Pancreas (tissue), 10 donors: ENCODE data around the gene KCNJ14. TPM values are rescaled to one million over a fixed set of nuclear protein-coding genes. Genes with fewer than 3 reads are reported as not detected.

ENCODE experiments used
- ATAC-seq, 4 donors: fragments of 200-7000 bp; cut with Tn5 transposase; one replicate each; pipeline versions ENCODE4 v1.8.0 to v1.9.1; 2020; ENCODE audit warnings: mild to moderate bottlenecking in 4 of 4, moderate library complexity in 4 of 4
- DNase-seq, 6 donors: peaks; one replicate each; pipeline ENCODE4 v3.0.0-alpha.2; 2020
- FAIRE-seq: peaks from 2 replicates; lab custom pipeline; 2012; peaks lifted over from hg19 to GRCh38; lab: Jason Lieb, UNC
- H3K27ac ChIP-seq, 4 donors: fragments of 200-600 bp; sonication (generic); 1 replicate in 3 of 4; 2 replicates in 1 of 4; pipeline versions ENCODE4 v1.5.0 to v1.8.0; 2020
- H3K27me3 ChIP-seq, 4 donors: fragments of 200-600 bp; one replicate each; pipeline ENCODE4 v1.8.0; 2021
- H3K36me3 ChIP-seq, 3 donors: fragments of 200-600 bp; sonication (generic) in 1 of 3; one replicate each; pipeline versions ENCODE4 v1.5.0 to v1.8.0; 2020 to 2021
- H3K4me1 ChIP-seq, 3 donors: fragments of 200-600 bp; one replicate each; pipeline ENCODE4 v1.8.0; 2021
- H3K4me3 ChIP-seq, 4 donors: fragments of 200-600 bp; sonication (generic) in 2 of 4; one replicate each; pipeline versions ENCODE4 v1.5.0 to v1.8.0; 2020 to 2021
- H3K9me3 ChIP-seq, 4 donors: fragments of 200-600 bp; one replicate each; pipeline ENCODE4 v1.8.0; 2021
- WGBS, 2 donors: extraction: QIAGEN DNeasy Blood & Tissue Kit; methylation state at CpG; one replicate each; pipeline ENCODE4 v1.1.7; 2013; 5-methylcytosine and 5-hydroxymethylcytosine counted together
- intact Hi-C, 3 donors: fragments of 100-400 bp; cut with DNase I; formaldehyde crosslinking; loops; one replicate each; pipeline versions ENCODE4 v1.11.1 to v1.14.2; 2022
- polyA plus RNA-seq, 2 donors: library from polyadenylated mRNA; stranded (reverse); fragments of 200-250 nt; gene quantifications; one replicate each; pipeline ENCODE4 v1.2.3, GENCODE V29; 2013
- total RNA-seq, 6 donors: library from RNA; stranded (reverse); fragmentation: NEBNext Ultra II Directional in 4 of 6; extraction: Animal tissue kit (Norgen Biotek cat#: 25700) in 4 of 6; gene quantifications; one replicate each; pipeline versions ENCODE4 v1.2.1 to v1.2.4, GENCODE V29; 2021 to 2023
- TF ChIP-seq, protein P1 (sequence below), 4 donors: fragments of 200-600 bp; sonication (generic) in 3 of 4; IDR thresholded peaks; one replicate each; pipeline versions ENCODE4 v1.5.0 to v1.8.0; 2021; ENCODE audit warnings: antibody characterized with exemption in 4 of 4
- donor health status: healthy with polysubstance abuse.
- donor health status: DM: no; HTN: no; CAD: no; lungs with moderate emphysema.
- donor health status: DM: no; HTN: no; CAD: no.
- donor health status: control.
- donor health status: control.
- donor health status: Bipolar disorder and iron deficiency.
- donor health status: DM: yes; HTN: yes; CAD: no.
- donor health status: DM: no; HTN: no; CAD: no.
- donor health status: DM: no; HTN: no; CAD: no.
- donor health status: DM: yes; HTN: yes; CAD: no.

The KCNJ14 gene
- total and polyA plus RNA-seq, 8 donors, result 0.20 to 0.59 (median 0.42) TPM

- intact Hi-C loops, result loop anchor here in 1 of 3 donors (5.0 kb wide), 1 partner anchor 96 kb away; no protein-coding TSS in a partner anchor
- 44 to 48% methylated on average over 9 to 10 of the region's 10 CpGs for WGBS, 2 donors
- ATAC-seq, result no peak
Measured at GRCh38 chr19:48491793-48492123, 36.4 kb downstream of the KCNJ14 start.

DNA sequence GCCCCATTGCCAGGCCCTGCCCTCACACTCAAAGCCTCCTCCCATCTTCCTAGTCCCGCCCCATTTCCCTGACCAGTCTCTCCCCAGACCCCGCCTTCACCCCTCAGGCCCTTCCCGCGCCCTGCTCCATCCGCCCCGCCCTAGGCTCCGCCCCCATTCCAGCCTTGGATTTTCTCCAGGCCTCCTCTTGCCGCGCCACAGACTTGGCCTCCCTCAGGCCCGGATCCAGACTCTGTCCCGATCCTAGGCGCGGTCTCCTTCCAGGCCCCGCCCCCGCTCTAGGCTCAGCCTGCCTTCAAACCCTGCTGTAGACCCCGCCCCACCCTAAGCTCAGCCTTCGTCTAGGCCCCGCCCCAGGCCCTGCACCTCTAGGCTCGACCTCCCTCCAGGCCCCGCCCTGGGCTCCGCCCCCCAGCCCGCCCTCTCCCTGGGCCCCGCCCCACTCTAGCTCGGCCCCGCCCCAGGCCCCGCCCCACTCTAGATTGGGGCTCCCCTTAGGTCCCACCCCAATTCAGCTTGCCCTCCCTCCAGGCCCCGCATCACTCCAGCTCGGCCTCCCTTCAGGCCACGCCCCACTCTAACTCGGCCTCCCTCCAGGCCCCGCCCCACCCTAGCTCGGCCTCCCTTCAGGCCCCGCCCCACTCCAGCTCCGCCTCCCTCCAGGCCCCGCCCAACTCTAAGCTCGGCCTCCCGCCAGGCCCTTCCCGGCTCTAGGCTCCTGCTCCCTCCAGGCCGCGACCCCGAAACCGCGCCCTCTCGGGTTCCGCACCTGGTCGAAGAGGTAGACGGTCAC, 37.7 kb downstream of the KCNJ14 start:
- 1% methylated on average over 37 to 47 of the region's 47 CpGs for WGBS, 2 donors
- H3K27ac ChIP-seq, result peak overlapping the region in 2 of 4 donors; percentile 61 to 66
- DNase-seq (peak; percentile 96 to 98 (median 98)), ATAC-seq (peak; percentile 79 to 86 (median 82)), FAIRE-seq (peak; percentile 56)
- H3K36me3 ChIP-seq, result no peaks in the 10 kb centered on the region
- H3K4me1 ChIP-seq, result peaks cover 0 to 10% (median 0%) of the 10 kb centered on the region in 3 donors
- TF ChIP-seq, protein P1, sequence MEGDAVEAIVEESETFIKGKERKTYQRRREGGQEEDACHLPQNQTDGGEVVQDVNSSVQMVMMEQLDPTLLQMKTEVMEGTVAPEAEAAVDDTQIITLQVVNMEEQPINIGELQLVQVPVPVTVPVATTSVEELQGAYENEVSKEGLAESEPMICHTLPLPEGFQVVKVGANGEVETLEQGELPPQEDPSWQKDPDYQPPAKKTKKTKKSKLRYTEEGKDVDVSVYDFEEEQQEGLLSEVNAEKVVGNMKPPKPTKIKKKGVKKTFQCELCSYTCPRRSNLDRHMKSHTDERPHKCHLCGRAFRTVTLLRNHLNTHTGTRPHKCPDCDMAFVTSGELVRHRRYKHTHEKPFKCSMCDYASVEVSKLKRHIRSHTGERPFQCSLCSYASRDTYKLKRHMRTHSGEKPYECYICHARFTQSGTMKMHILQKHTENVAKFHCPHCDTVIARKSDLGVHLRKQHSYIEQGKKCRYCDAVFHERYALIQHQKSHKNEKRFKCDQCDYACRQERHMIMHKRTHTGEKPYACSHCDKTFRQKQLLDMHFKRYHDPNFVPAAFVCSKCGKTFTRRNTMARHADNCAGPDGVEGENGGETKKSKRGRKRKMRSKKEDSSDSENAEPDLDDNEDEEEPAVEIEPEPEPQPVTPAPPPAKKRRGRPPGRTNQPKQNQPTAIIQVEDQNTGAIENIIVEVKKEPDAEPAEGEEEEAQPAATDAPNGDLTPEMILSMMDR (IDR thresholded peaks at IDR 0.05), result no peak
- H3K27me3 ChIP-seq, result no peaks in the 10 kb centered on the region
- intact Hi-C loops, result loop anchor here in 1 of 3 donors (5.0 kb wide), 1 partner anchor 94 kb away; no protein-coding TSS in a partner anchor
- no peaks in the 10 kb centered on the region for H3K9me3 ChIP-seq
- H3K4me3 ChIP-seq, result peak overlapping the region in 3 of 4 donors; percentile 14 to 58 (median 50)

More at GRCh38 chr19:48491793-48492123, 36.4 kb downstream of the KCNJ14 start:
- TF ChIP-seq, protein P1 (IDR thresholded peaks at IDR 0.05), result no peak
- Histone ChIP-seq H3K27me3 (no peaks in the 10 kb centered on the region), H3K9me3 (no peaks in the 10 kb centered on the region), H3K36me3 (no peaks in the 10 kb centered on the region), H3K27ac (no peak overlapping the region), H3K4me1 (peaks cover 0 to 10% (median 0%) of the 10 kb centered on the region in 3 donors), H3K4me3 (no peak overlapping the region)
- FAIRE-seq, result no peak
- no peak for DNase-seq

DNA sequence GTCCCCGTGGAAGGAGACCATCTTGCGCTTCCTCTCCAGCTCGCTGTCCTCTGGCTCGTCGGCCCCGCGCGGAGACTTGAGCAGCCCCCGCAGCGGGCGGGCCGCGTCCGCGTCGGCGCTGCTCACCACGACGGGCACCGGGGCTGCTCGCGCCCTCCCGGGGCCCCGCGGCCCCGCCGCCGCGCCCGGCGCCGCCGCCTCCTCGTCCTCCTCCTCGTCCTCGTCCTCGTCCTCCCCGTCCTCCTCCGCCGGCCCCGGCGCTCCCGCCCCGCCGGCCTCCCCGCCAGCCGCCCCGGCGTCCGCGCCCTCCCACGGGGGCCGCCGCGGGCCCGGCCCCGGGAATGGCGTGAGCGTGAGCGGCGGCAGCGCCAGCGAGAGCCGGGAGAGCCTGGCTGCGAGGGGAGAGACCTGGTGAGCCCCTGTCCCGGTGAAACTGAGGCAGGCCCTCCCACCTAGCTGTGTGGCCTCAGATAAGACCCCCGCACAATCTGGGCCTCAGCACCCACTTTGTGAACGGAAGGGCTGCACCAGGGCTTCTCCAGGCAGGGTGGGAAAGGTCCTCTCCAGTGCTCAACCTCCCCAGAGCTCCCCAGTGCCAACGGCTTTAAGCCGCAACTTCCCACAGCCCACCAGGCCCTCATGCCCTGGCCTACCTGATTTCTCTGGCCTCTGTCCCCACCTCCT, 38.5 kb downstream of the KCNJ14 start:
- DNase-seq, result no peak
- Histone ChIP-seq H3K27ac (peak overlapping the region in 2 of 4 donors; percentile 48 to 58), H3K4me1 (peaks cover 0 to 8% (median 0%) of the 10 kb centered on the region in 3 donors), H3K9me3 (no peaks in the 10 kb centered on the region), H3K4me3 (peak overlapping the region; percentile 11 to 58 (median 32)), H3K27me3 (no peaks in the 10 kb centered on the region), H3K36me3 (no peaks in the 10 kb centered on the region)
- intact Hi-C loops, result loop anchor here in 1 of 3 donors (5.0 kb wide), 1 partner anchor 93 kb away; no protein-coding TSS in a partner anchor
- no peak for FAIRE-seq
- TF ChIP-seq, protein P1 (IDR thresholded peaks at IDR 0.05), result no peak
- 3 to 4% methylated on average over 43 to 70 of the region's 70 CpGs for WGBS, 2 donors
- peak; percentile 4 to 11 (median 8) for ATAC-seq

DNA sequence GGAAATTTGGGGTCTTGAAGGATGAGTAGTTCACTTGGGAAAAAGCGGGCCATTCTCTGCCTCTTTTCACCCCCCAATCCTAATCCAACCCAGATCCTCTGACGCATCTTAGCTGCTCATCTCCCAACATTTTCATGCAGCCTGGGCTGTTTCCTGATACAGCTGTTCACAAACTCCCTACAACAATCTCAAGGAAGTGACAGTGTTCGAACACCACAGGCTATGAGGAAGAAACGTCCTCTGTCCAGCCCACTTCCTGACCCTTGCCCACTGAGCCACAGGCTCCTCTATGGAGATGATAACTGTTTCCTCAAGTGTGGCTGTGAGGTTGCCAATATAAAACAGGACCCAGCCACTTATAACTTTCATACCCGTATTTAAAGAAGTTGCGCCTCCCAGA, 40.0 kb downstream of the KCNJ14 start:
- intact Hi-C loops, result no loop called here
- no peak for DNase-seq
- ATAC-seq, result no peak
- no peaks in the 10 kb centered on the region for H3K27me3 ChIP-seq
- no peak overlapping the region for H3K4me3 ChIP-seq
- no peak for FAIRE-seq
- TF ChIP-seq, protein P1 (IDR thresholded peaks at IDR 0.05), result no peak
- no peak overlapping the region for H3K27ac ChIP-seq
- no peaks in the 10 kb centered on the region for H3K36me3 ChIP-seq
- WGBS, 2 donors, result 77 to 79% methylated on average over 6 of the region's 6 CpGs
- peaks cover 0 to 8% (median 0%) of the 10 kb centered on the region in 3 donors for H3K4me1 ChIP-seq
- H3K9me3 ChIP-seq, result no peaks in the 10 kb centered on the region
